Measurements from ENCODE around the gene MLKL. TPM values are rescaled to one million over a fixed set of nuclear protein-coding genes. Genes with fewer than 3 reads are reported as not detected.

MLKL gene
- total and polyA plus RNA-seq, 2 donors (not counting 3 experiments of a cell fraction or from before 2014, with no cell fraction given): 8.1 to 26.5 TPM

DNA sequence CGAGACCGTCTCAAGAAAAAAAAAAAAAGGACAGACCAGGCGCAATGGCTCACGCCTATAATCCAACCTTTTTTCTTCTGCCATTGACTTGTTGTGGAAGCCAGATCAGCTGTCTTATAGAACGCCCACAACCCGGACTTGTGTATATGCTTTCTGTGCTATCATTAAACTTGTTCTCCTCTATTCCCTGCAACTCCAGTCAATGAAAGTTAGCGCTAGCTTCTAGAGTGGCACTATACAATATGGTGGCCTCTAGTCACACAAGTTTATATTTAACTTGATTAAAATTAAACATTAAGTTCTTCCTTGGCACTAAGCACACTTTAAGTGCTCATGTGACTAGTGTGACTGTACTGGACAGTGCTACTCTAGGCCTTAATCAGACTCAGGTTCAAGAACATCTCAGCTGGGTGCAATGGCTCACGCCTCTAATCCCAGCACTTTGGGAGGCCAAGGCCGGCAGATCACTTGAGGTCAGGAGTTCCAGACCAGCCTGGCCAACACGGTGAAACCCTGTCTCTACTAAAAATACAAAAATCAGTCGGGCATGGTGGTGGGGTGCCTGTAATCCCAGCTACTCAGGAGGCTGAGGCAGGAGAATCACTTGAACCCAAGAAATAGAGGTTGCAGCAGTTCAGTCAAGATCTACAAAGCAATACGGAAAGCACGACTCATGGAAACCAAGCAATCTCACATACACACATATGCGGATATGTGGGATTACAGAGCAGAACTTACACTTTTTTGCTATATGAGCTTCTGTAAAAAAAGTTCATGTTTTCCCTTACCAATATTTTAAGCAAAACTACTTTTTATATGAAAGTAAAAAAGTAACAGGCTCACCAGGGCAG lies 74.9 kb downstream of the MLKL start:
- BruUV-seq (replicated peaks): no TSS peak
- H3K27ac ChIP-seq (ENCODE audit: insufficient read depth, low read depth, low read length): no peak overlapping the region
- H3K9me3 ChIP-seq (replicated peaks; ENCODE audit: control insufficient read depth, insufficient read depth, low read length): no peaks in the 10 kb centered on the region
- no peak for TF ChIP-seq EZH2 (IDR thresholded peaks at IDR 0.05; ENCODE audit: borderline replicate concordance, low read depth, low read length, severe bottlenecking)
- TF ChIP-seq GATA2 (IDR thresholded peaks at IDR 0.05; ENCODE audit: insufficient read depth, insufficient read length, low read depth, low read length): no peak
- no peak overlapping the region for H2AFZ ChIP-seq (ENCODE audit: low read depth, low read length)
- H3K9me1 ChIP-seq (replicated peaks; ENCODE audit: control insufficient read depth, extremely low read depth, insufficient read depth, low read length): no peaks in the 10 kb centered on the region
- no peak overlapping the region for H3K4me3 ChIP-seq (replicated peaks in 1 of 3; ENCODE audit: insufficient read depth in 1 of 3, low read depth in 1 of 3, low read length in 3 of 3)
- intact Hi-C loops (cut with micrococcal nuclease): no loop called here
- no peak for FAIRE-seq
- H4K20me1 ChIP-seq (replicated peaks; ENCODE audit: control insufficient read depth, extremely low read depth, insufficient read depth, low read length): no peaks in the 10 kb centered on the region
- dilution Hi-C loops (cut with MboI; ENCODE audit: extremely low pct_ligation_motif_present, low sequenced_read_pairs): no loop called here
- H3K4me1 ChIP-seq (ENCODE audit: control insufficient read depth, extremely low read depth, insufficient read depth, low read length): no peaks in the 10 kb centered on the region
- DNase-seq (ENCODE audit: low read depth, low spot score): no peak
- no peak overlapping the region for H3K9ac ChIP-seq (replicated peaks; ENCODE audit: extremely low read depth, insufficient read depth, low read length)
- H3K79me2 ChIP-seq (ENCODE audit: control insufficient read depth, insufficient read depth, low read length): no peaks in the 10 kb centered on the region
- CTCF ChIA-PET: interaction anchor here (1.5 kb wide), 1 partner anchor 26 kb away, joined by 7 read pairs; no protein-coding TSS in a partner anchor
- peaks cover 28 to 40% of the 10 kb centered on the region in 2 experiments for H3K36me3 ChIP-seq (ENCODE audit: control insufficient read depth in 2 of 2, extremely low read depth in 1 of 2, insufficient read depth in 2 of 2, low read length in 2 of 2)
- no peak overlapping the region for H3K4me2 ChIP-seq (ENCODE audit: insufficient read depth, low read length)
- POLR2A ChIA-PET: interaction anchor here (0.6 kb wide), 1 partner anchor 139 kb away, joined by 3 read pairs; no protein-coding TSS in a partner anchor
- H3K27me3 ChIP-seq (ENCODE audit: control insufficient read depth in 2 of 2, insufficient read depth in 2 of 2, low read length in 2 of 2): no peaks in the 10 kb centered on the region

DNA sequence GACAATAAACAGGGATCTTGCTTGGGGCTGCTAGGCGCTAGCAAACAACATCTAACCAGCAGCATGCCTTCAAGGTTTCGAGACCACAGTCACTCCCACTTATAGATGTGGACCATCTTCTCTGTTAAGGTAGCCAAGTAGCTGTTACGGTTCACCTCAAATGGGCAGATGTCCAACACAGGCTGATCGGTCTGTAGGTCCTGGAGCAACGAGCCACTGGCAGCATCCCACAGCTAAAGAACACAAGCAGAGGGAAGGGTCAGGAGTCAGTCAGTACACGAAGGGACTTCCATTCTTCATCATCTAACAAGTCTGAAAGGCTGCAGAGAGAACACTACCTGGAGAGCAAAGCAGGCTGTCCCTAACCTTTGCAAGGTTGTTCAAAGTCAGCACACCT lies 76.8 kb downstream of the MLKL start:
- H3K4me1 ChIP-seq (ENCODE audit: control insufficient read depth, extremely low read depth, insufficient read depth, low read length): no peaks in the 10 kb centered on the region
- POLR2A ChIA-PET: no interaction called here
- H3K79me2 ChIP-seq (ENCODE audit: control insufficient read depth, insufficient read depth, low read length): no peaks in the 10 kb centered on the region
- no peaks in the 10 kb centered on the region for H3K9me3 ChIP-seq (replicated peaks; ENCODE audit: control insufficient read depth, insufficient read depth, low read length)
- no peak for TF ChIP-seq GATA2 (IDR thresholded peaks at IDR 0.05; ENCODE audit: insufficient read depth, insufficient read length, low read depth, low read length)
- no peak for TF ChIP-seq POLR2AphosphoS5 (IDR thresholded peaks at IDR 0.05; ENCODE audit: insufficient read depth, low read depth, low read length)
- no peak for TF ChIP-seq MYC (IDR thresholded peaks at IDR 0.05; ENCODE audit: low read depth, low read length)
- no peaks in the 10 kb centered on the region for H3K27me3 ChIP-seq (ENCODE audit: control insufficient read depth in 2 of 2, insufficient read depth in 2 of 2, low read length in 2 of 2)
- FAIRE-seq: no peak
- no peaks in the 10 kb centered on the region for H3K9me1 ChIP-seq (replicated peaks; ENCODE audit: control insufficient read depth, extremely low read depth, insufficient read depth, low read length)
- no peak for DNase-seq (ENCODE audit: low read depth, low spot score)
- CTCF ChIA-PET: interaction anchor here (0.6 to 0.9 kb wide), 2 partner anchors 15 to 123 kb away, joined by 3 read pairs; no protein-coding TSS in a partner anchor
- H2AFZ ChIP-seq (ENCODE audit: low read depth, low read length): no peak overlapping the region
- H3K9ac ChIP-seq (replicated peaks; ENCODE audit: extremely low read depth, insufficient read depth, low read length): no peak overlapping the region
- no peak overlapping the region for H3K27ac ChIP-seq (ENCODE audit: insufficient read depth, low read depth, low read length)
- H3K4me2 ChIP-seq (ENCODE audit: insufficient read depth, low read length): no peak overlapping the region
- intact Hi-C loops (cut with micrococcal nuclease) (loop anchor here (1.0 to 2.0 kb wide), 3 partner anchors 149 to 314 kb away; no protein-coding TSS in a partner anchor), dilution Hi-C loops (cut with MboI; ENCODE audit: extremely low pct_ligation_motif_present, low sequenced_read_pairs) (no loop called here)
- H3K36me3 ChIP-seq (ENCODE audit: control insufficient read depth in 2 of 2, extremely low read depth in 1 of 2, insufficient read depth in 2 of 2, low read length in 2 of 2): peaks cover 26 to 32% of the 10 kb centered on the region in 2 experiments
- H4K20me1 ChIP-seq (replicated peaks; ENCODE audit: control insufficient read depth, extremely low read depth, insufficient read depth, low read length): no peaks in the 10 kb centered on the region
- no TSS peak for BruUV-seq (replicated peaks)
- H3K4me3 ChIP-seq (replicated peaks in 1 of 3; ENCODE audit: insufficient read depth in 1 of 3, low read depth in 1 of 3, low read length in 3 of 3): no peak overlapping the region
